H1 (cell line): ENCODE results near the gene PIK3R6. TPM values are rescaled to one million over a fixed set of nuclear protein-coding genes. Genes with fewer than 3 reads are reported as not detected.

ENCODE experiments used
- ATF2 ChIP-seq: IDR thresholded peaks from 2 replicates; pipeline ENCODE4 v1.6.1; 2012; ENCODE audit warnings: low read length, inconsistent platforms
- CTCF ChIP-seq, 3 experiments: IDR thresholded peaks; 1 replicate in 2 of 3; 2 replicates in 1 of 3; pipeline versions ENCODE4 v1.5.1 to v1.6.1; 2011; ENCODE audit warnings: low read length in 3 of 3, mild to moderate bottlenecking in 3 of 3, inconsistent platforms in 2 of 3, low read depth in 1 of 3, moderate library complexity in 1 of 3; ENCODE audit not compliant: insufficient read depth in 1 of 3; ENCODE audit errors: control extremely low read depth in 1 of 3
- POU5F1 ChIP-seq: IDR thresholded peaks from 2 replicates; pipeline ENCODE4 v1.6.1; 2011; ENCODE audit warnings: low read depth, mild to moderate bottlenecking, low read length, moderate library complexity
- polyA plus RNA-seq, 7 experiments: library from polyadenylated mRNA; depleted of rRNA in 3 of 7; stranded (reverse) in 5 of 7; unstranded in 2 of 7; fragments of >200 nt in 5 of 7; fragments of 200-250 nt in 2 of 7; gene quantifications; 1 replicate in 5 of 7; 2 replicates in 1 of 7; 4 replicates in 1 of 7; pipeline versions ENCODE4 v1.2.1 to v1.2.3, GENCODE V29; 2011 to 2013; ENCODE audit warnings: missing spikeins in 2 of 7, mixed read lengths in 2 of 7
- total RNA-seq: library from RNA; stranded (reverse); fragmentation: NEBNext Ultra II Directional; extraction: Animal tissue kit (Norgen Biotek cat#: 25700); gene quantifications from 2 replicates; pipeline ENCODE4 v1.2.1, GENCODE V29; 2021

PIK3R6 gene
- total and polyA plus RNA-seq, 2 of the 8 experiments (the other 6 are each of a cell fraction or from before 2014, with no cell fraction given) = 0.24 to 1.2 TPM

- TF ChIP-seq ATF2 (no peak), POU5F1 (no peak), CTCF (IDR thresholded peaks at IDR 0.05; ENCODE audit: control extremely low read depth in 1 of 3, insufficient read depth in 1 of 3, low read depth in 1 of 3, low read length in 3 of 3) (no peak)
- TF ChIP-seq, all 59 proteins: peak for 0
Measured at GRCh38 chr17:8820311-8821010, 47.0 kb downstream of the PIK3R6 start (continued).
